VCaP (cell line): ENCODE results near the gene NFASC.

Experiments used
- H3K27ac ChIP-seq: fragments of 450-650 bp; 2 replicates; pipeline ENCODE4 v1.5.1; 2017
- TF ChIP-seq, protein P1 (sequence below): fragments of 450-650 bp; conservative IDR thresholded peaks from 2 replicates; pipeline ENCODE4 v1.5.1; 2017; ENCODE audit warnings: mild to moderate bottlenecking, moderate library complexity

Gene NFASC

DNA sequence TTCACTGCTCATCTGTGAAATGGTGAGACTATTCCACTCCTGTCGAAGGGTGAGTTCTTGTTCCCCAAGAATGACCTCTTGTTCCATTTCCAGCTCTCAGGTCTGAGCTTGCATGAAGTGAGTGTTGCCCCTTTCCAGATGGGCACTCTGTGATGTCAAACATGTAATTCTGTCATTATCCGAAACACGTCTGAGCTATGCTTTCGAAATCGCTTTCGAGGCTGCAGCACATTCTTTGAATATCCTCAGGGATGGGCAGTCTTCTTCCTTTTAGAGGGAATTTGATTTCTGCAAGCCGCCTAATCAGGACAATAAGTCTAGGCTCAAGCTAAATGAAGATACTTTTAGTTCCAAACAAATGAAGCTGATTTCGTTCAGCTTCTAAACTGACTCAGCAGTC lies 15.1 kb downstream of the NFASC start:
- TF ChIP-seq, protein P1, sequence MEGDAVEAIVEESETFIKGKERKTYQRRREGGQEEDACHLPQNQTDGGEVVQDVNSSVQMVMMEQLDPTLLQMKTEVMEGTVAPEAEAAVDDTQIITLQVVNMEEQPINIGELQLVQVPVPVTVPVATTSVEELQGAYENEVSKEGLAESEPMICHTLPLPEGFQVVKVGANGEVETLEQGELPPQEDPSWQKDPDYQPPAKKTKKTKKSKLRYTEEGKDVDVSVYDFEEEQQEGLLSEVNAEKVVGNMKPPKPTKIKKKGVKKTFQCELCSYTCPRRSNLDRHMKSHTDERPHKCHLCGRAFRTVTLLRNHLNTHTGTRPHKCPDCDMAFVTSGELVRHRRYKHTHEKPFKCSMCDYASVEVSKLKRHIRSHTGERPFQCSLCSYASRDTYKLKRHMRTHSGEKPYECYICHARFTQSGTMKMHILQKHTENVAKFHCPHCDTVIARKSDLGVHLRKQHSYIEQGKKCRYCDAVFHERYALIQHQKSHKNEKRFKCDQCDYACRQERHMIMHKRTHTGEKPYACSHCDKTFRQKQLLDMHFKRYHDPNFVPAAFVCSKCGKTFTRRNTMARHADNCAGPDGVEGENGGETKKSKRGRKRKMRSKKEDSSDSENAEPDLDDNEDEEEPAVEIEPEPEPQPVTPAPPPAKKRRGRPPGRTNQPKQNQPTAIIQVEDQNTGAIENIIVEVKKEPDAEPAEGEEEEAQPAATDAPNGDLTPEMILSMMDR: no peak

DNA sequence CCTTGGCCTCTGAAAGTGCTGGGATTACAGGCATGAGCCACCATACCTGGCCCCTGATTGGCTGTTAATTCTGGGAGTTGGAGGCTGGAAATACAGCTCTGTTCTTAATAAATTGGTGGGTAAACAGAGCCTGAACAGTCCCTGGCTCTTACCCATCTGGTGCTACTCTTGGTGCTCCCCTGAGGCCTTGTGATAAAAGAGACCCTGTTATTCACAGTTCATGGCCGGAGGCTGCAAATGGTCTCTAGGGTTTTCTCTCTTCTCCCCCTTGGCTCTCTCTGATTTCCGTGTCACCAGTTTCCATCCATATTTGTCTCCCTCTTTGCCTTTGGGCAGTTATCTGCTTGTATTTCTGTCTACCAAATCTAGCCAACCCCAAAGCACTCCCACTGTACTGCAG lies 17.2 kb downstream of the NFASC start:
- TF ChIP-seq, protein P1: no peak
- H3K27ac ChIP-seq: no peak overlapping the region

More for the DNA sequence above, 15.1 kb downstream of the NFASC start:
- H3K27ac ChIP-seq: no peak overlapping the region

- no peak overlapping the region for H3K27ac ChIP-seq
- TF ChIP-seq, protein P1: no peak
Measured at GRCh38 chr1:204888294-204888693, 17.6 kb downstream of the NFASC start.

GRCh38 chr1:204889681-204890383 lies 19.2 kb downstream of the NFASC start:
- TF ChIP-seq, protein P1: no peak
- H3K27ac ChIP-seq: no peak overlapping the region

GRCh38 chr1:204891860-204892259 lies 21.2 kb downstream of the NFASC start:
- TF ChIP-seq, protein P1: no peak
- H3K27ac ChIP-seq: no peak overlapping the region

- no peak overlapping the region; the same call in 1 of the 2 replicates for H3K27ac ChIP-seq
- TF ChIP-seq, protein P1: no peak
Measured at GRCh38 chr1:204894031-204894430, 23.4 kb downstream of the NFASC start.

- no peak overlapping the region for H3K27ac ChIP-seq
- TF ChIP-seq, protein P1: no peak
Measured at GRCh38 chr1:204894606-204895005, 23.9 kb downstream of the NFASC start.
